BLaER1 treated with 17β-estradiol and CSF1 and Interleukin-3, amounts not matched to agents 10 nM and 100 nM (cell line): ENCODE data around the gene PDZD2.
"Not testable (repeated sequence)": the region's sequence is repeated elsewhere in the genome, so short reads cannot be mapped to it uniquely, and the experiment has no call there.

Experiments
- H3K27ac ChIP-seq, 11 experiments: shearing (Covaris generic); formaldehyde crosslinking; 2 replicates each; pipeline ENCODE4 v1.8.1; 2022
- H3K27me3 ChIP-seq, 11 experiments: shearing (Covaris generic); formaldehyde crosslinking; 2 replicates each; pipeline ENCODE4 v1.8.1; 2022
- H3K36me3 ChIP-seq, 11 experiments: shearing (Covaris generic); formaldehyde crosslinking; 2 replicates each; pipeline ENCODE4 v1.8.1; 2022
- H3K4me1 ChIP-seq, 10 experiments: shearing (Covaris generic); formaldehyde crosslinking; 2 replicates each; pipeline ENCODE4 v1.8.1; 2022
- H3K4me2 ChIP-seq, 11 experiments: shearing (Covaris generic); formaldehyde crosslinking; 2 replicates each; pipeline ENCODE4 v1.8.1; 2022
- H3K4me3 ChIP-seq, 10 experiments: shearing (Covaris generic); formaldehyde crosslinking; 2 replicates each; pipeline ENCODE4 v1.8.1; 2022
- H3K9ac ChIP-seq, 11 experiments: shearing (Covaris generic); formaldehyde crosslinking; 2 replicates each; pipeline ENCODE4 v1.8.1; 2022
- H3K9me3 ChIP-seq, 11 experiments: shearing (Covaris generic); formaldehyde crosslinking; replicated peaks in 1 of 11; 2 replicates each; pipeline ENCODE4 v1.8.1; 2022
- H4K20me1 ChIP-seq, 11 experiments: shearing (Covaris generic); formaldehyde crosslinking; 2 replicates each; pipeline ENCODE4 v1.8.1; 2022
- Cebpa-rat ChIP-seq, 11 experiments: shearing (Covaris generic); IDR thresholded peaks; 2 replicates each; pipeline ENCODE4 v1.8.1; 2022

PDZD2 gene

DNA sequence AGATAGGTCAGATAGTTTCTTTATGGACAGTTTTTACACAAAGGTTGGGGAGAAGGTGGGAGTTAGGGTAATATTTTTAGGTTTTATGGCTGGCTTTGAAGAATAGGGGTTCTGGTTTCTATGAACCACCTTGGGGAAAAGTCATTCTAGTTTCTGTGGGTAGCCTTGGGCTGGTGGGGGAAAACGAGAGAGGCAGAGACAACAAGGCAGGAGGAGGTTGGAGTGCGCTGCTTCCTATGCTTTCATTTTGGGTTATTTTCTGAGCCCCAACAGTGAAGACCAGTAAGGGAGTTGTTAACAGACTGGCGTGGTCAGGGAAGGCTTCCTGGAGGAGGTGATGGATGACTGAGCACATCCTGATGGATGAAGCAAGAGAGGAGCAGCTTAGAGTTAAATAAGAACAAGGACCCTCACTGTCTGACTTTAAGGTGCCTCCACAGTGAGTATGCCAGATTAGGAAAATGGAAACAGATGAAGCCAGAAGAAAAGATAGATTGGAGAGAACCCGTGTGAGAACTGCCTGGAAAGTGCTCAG is 81.9 kb downstream of the PDZD2 start:
- Histone ChIP-seq H3K4me1 (no peaks in the 10 kb centered on the region), H4K20me1 (no peaks in the 10 kb centered on the region), H3K4me2 (no peak overlapping the region), H3K27ac (no peak overlapping the region), H3K4me3 (no peak overlapping the region), H3K9me3 (no peaks in the 10 kb centered on the region), H3K27me3 (no peaks in the 10 kb centered on the region), H3K36me3 (no peaks in the 10 kb centered on the region), H3K9ac (no peak overlapping the region)
- no peak for TF ChIP-seq Cebpa-rat (IDR thresholded peaks at IDR 0.05)

DNA sequence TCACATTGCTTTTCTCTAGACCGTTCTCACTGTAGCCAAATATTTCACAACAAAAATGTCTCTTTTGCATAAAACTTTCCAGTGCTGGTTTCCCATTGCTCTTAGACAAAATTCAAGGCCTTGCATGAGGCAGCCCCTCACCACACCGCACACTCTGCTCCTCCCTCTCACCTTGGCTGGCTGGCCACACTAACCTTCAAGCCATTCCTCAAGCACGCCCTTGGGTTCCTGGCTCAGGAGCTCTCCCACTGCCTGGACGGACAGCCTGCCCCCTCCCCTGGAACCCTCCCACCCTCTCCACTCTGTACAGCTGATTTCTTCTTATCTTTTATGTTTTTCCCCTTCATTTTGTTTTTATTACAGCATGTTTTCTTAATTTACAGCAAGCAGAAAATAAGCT is 83.2 kb downstream of the PDZD2 start:
- Histone ChIP-seq H3K36me3 (no peaks in the 10 kb centered on the region), H3K9ac (no peak overlapping the region), H3K4me1 (no peaks in the 10 kb centered on the region), H3K27ac (no peak overlapping the region), H4K20me1 (no peaks in the 10 kb centered on the region), H3K4me2 (no peak overlapping the region), H3K27me3 (no peaks in the 10 kb centered on the region), H3K4me3 (no peak overlapping the region), H3K9me3 (no peaks in the 10 kb centered on the region)
- TF ChIP-seq Cebpa-rat (IDR thresholded peaks at IDR 0.05) = no peak

DNA sequence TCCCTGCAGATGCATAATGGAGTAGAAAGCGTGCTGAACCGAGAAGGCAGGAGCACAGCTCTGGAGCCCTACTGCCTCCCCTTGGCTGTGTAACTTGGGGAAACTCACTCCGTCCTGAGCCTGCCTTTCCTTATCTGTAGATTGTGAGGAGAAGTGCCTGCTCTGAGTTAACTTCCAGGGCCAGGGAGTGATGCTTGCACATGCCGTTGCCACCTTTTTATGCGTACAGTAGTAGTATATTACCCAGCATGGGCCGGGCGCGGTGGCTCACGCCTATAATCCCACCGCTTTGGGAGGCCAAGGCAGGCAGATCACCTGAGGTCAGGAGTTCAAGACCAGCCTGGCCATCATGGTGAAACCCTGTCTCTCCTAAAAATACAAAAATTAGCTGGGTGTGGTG is 87.1 kb downstream of the PDZD2 start:
- Histone ChIP-seq H3K27me3 (no peaks in the 10 kb centered on the region), H3K4me1 (peaks cover 0 to 10% (median 4%) of the 10 kb centered on the region in 10 experiments; a peak in 14 of 20 replicates), H3K4me3 (no peak overlapping the region), H3K4me2 (no peak overlapping the region), H3K9me3 (no peaks in the 10 kb centered on the region), H3K36me3 (no peaks in the 10 kb centered on the region), H4K20me1 (no peaks in the 10 kb centered on the region), H3K27ac (no peak overlapping the region), H3K9ac (no peak overlapping the region)
- no peak for TF ChIP-seq Cebpa-rat (IDR thresholded peaks at IDR 0.05)

DNA sequence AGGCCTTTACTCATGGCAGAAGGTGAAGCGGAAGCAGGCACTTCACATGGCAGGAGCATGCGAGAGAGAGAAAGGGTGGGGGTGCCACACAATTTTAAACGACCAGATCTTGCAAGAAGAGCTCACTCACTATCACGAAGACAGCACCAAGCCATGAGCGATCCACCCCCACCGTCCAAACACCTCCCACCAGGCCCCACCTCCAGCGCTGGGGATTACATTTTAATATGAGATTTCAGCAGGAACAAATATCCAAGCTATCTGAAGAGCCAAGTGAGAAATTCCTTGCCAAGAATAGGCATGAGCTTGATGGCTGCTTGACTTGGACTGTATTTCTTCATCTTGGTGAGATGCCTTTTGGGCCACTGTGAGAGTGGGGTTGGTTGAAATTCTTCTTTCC is 88.0 kb downstream of the PDZD2 start:
- Histone ChIP-seq H3K27ac (no peak overlapping the region), H3K4me1 (peaks cover 0 to 15% (median 8%) of the 10 kb centered on the region in 10 experiments; a peak in 14 of 20 replicates), H3K9me3 (no peaks in the 10 kb centered on the region), H3K9ac (no peak overlapping the region), H3K4me2 (no peak overlapping the region), H4K20me1 (no peaks in the 10 kb centered on the region), H3K4me3 (no peak overlapping the region), H3K36me3 (no peaks in the 10 kb centered on the region), H3K27me3 (no peaks in the 10 kb centered on the region)
- TF ChIP-seq Cebpa-rat (IDR thresholded peaks at IDR 0.05) = no peak

DNA sequence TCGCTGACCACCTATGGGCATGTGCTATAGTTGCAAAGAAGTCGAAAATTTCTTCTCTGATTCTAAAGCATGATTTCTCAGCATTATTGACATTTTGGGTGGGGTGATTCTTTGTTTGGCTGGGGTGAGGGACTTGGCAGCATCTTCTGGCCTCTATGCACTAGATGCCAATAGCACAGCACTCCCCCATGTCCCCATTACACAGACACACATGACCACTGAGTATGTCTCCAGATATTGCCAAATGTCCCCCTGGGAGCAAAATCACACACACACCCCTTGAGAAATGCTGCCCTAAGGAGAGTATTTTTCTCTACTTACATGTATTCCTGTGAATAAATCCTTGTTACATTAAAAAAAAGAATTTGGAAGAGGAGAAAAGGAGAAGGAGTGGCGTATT is 89.1 kb downstream of the PDZD2 start:
- Histone ChIP-seq H3K36me3 (no peaks in the 10 kb centered on the region), H3K4me1 (peaks cover 0 to 15% (median 8%) of the 10 kb centered on the region in 10 experiments; a peak in 14 of 20 replicates), H3K4me2 (no peak overlapping the region), H3K27ac (no peak overlapping the region), H4K20me1 (no peaks in the 10 kb centered on the region), H3K9me3 (no peaks in the 10 kb centered on the region), H3K9ac (no peak overlapping the region), H3K4me3 (no peak overlapping the region), H3K27me3 (no peaks in the 10 kb centered on the region)
- TF ChIP-seq Cebpa-rat (IDR thresholded peaks at IDR 0.05) = no peak

GRCh38 chr5:31728806-31729205 is 89.9 kb downstream of the PDZD2 start:
- not testable (repeated sequence) for H3K4me3 ChIP-seq, H3K9me3 ChIP-seq, H3K4me2 ChIP-seq, H3K9ac ChIP-seq, H3K36me3 ChIP-seq, H4K20me1 ChIP-seq, H3K27ac ChIP-seq, H3K27me3 ChIP-seq
- H3K4me1 ChIP-seq = peaks cover 0 to 15% (median 8%) of the 10 kb centered on the region in 10 experiments; a peak in 14 of 20 replicates

DNA sequence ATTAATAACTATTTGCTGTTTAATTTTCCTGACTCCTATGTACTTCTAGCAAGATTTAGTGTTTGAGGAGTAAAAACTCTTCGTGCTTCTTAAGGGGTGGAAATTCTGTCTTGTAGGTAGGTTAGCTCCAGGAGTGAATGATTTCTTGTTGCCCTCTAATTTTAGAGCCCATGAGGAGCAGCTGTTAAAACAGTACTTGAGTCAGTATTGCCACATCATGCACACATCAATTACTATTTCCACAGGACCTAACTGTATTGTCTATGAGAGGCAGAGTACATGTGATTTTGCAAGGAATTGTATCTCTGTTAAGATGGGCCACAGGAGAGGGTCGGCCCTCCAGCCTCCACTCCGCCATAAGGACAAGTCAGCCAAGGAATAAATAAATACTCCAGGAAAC is 91.2 kb downstream of the PDZD2 start:
- H3K27me3 ChIP-seq = no peaks in the 10 kb centered on the region
- TF ChIP-seq Cebpa-rat (IDR thresholded peaks at IDR 0.05) = no peak
- H4K20me1 ChIP-seq = no peaks in the 10 kb centered on the region
- H3K4me1 ChIP-seq = peaks cover 0 to 15% (median 8%) of the 10 kb centered on the region in 10 experiments; a peak in 14 of 20 replicates
- H3K36me3 ChIP-seq = no peaks in the 10 kb centered on the region
- H3K9ac ChIP-seq = no peak overlapping the region
- 0 out of 22 replicates have a peak overlapping the region, but pooled peaks of 1 of the 11 experiments have one; percentile 53 for H3K4me2 ChIP-seq
- H3K9me3 ChIP-seq = no peaks in the 10 kb centered on the region
- H3K4me3 ChIP-seq = no peak overlapping the region
- peak overlapping the region in 5 of 11 experiments; percentile 5 to 60 (median 32); a peak in 6 of 22 replicates for H3K27ac ChIP-seq

GRCh38 chr5:31731016-31731415 is 92.1 kb downstream of the PDZD2 start:
- Histone ChIP-seq H3K4me1 (peaks cover 0 to 15% (median 8%) of the 10 kb centered on the region in 10 experiments; a peak in 14 of 20 replicates), H3K27me3 (no peaks in the 10 kb centered on the region), H4K20me1 (no peaks in the 10 kb centered on the region), H3K9ac (no peak overlapping the region), H3K4me3 (no peak overlapping the region), H3K27ac (peak overlapping the region in 5 of 11 experiments; percentile 5 to 60 (median 32); a peak in 9 of 22 replicates), H3K4me2 (peak overlapping the region in 10 of 11 experiments; percentile 8 to 53 (median 32); a peak in 15 of 22 replicates), H3K36me3 (no peaks in the 10 kb centered on the region), H3K9me3 (no peaks in the 10 kb centered on the region)
- TF ChIP-seq Cebpa-rat (IDR thresholded peaks at IDR 0.05) = no peak

DNA sequence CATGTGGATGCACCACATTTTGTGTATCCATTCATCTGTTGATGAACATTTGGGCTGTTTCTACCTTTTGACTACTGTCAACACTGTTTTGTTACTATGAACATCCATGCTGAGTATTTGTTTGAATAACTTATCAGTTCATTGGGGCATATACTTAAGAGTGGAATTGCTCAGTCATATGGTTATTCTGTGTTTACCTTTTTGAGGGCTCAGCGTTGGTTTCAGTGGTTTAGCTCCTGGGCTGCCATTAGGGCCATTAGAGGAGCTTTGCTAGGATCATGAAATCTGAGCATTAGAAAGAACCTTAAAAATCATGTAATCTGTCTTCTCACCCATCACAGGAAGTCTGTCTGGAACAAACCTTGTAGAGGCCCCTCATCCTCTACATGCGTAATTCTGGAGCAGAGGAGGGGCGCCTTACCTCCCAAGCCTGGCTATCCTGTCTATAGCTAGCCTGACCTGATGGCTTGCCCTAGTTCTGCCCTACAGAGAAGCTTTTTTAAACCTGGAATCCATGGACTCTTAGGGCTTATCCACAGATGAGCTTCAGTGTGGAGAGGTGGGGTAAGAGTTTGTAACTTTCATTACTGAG is 92.9 kb downstream of the PDZD2 start:
- H3K36me3 ChIP-seq = no peaks in the 10 kb centered on the region
- H3K27me3 ChIP-seq = no peaks in the 10 kb centered on the region
- no peak overlapping the region for H3K9ac ChIP-seq
- H3K4me3 ChIP-seq = no peak overlapping the region
- peak overlapping the region in 4 of 11 experiments; percentile 14 to 51 (median 25); a peak in 5 of 22 replicates for H3K27ac ChIP-seq
- H4K20me1 ChIP-seq = no peaks in the 10 kb centered on the region
- 0 out of 22 replicates have a peak overlapping the region, but pooled peaks of 2 of the 11 experiments have one; percentile 34 to 53 for H3K4me2 ChIP-seq
- H3K4me1 ChIP-seq = peaks cover 0 to 15% (median 8%) of the 10 kb centered on the region in 10 experiments; a peak in 14 of 20 replicates
- H3K9me3 ChIP-seq = no peaks in the 10 kb centered on the region
- TF ChIP-seq Cebpa-rat (IDR thresholded peaks at IDR 0.05) = no peak

- H3K4me1 ChIP-seq = peaks cover 0 to 15% (median 8%) of the 10 kb centered on the region in 10 experiments; a peak in 14 of 20 replicates
These were observed 93.9 kb downstream of the PDZD2 start for GRCh38 chr5:31732821-31733220.

More at GRCh38 chr5:31732821-31733220, 93.9 kb downstream of the PDZD2 start:
- not testable (repeated sequence) for H3K9me3 ChIP-seq, H4K20me1 ChIP-seq, H3K36me3 ChIP-seq, H3K27me3 ChIP-seq, H3K9ac ChIP-seq, H3K27ac ChIP-seq, H3K4me3 ChIP-seq, H3K4me2 ChIP-seq
